Endothelial cell (in vitro differentiated cells): ENCODE measurements around the gene MCOLN3. TPM values are rescaled to one million over a fixed set of nuclear protein-coding genes. Genes with fewer than 3 reads are reported as not detected.

Experiments
- DNase-seq: peaks from one replicate; pipeline ENCODE4 v3.0.0; 2021; ENCODE audit warnings: low spot score
- H3K27ac Mint-ChIP-seq: one replicate; pipeline ENCODE4 v1.8.0; 2021; ENCODE audit warnings: mixed read lengths, inconsistent platforms; ENCODE audit not compliant: unreplicated experiment
- H3K27me3 Mint-ChIP-seq: one replicate; pipeline ENCODE4 v1.8.0; 2021; ENCODE audit warnings: mild to moderate bottlenecking, moderate library complexity, mixed read lengths, inconsistent platforms; ENCODE audit not compliant: unreplicated experiment
- H3K36me3 Mint-ChIP-seq: one replicate; pipeline ENCODE4 v1.8.0; 2021; ENCODE audit warnings: mild to moderate bottlenecking, low read depth, mixed read lengths, inconsistent platforms; ENCODE audit not compliant: unreplicated experiment
- H3K4me1 Mint-ChIP-seq: one replicate; pipeline ENCODE4 v1.8.0; 2021; ENCODE audit warnings: mild to moderate bottlenecking, mixed read lengths, inconsistent platforms; ENCODE audit not compliant: unreplicated experiment
- H3K4me3 Mint-ChIP-seq: one replicate; pipeline ENCODE4 v1.8.0; 2021; ENCODE audit warnings: mild to moderate bottlenecking, mixed read lengths, inconsistent platforms; ENCODE audit not compliant: unreplicated experiment
- H3K9me3 Mint-ChIP-seq: one replicate; pipeline ENCODE4 v1.8.0; 2021; ENCODE audit warnings: mixed read lengths, inconsistent platforms; ENCODE audit not compliant: unreplicated experiment
- CTCF ChIP-seq: fragments of 200-600 bp; sonication (generic); IDR thresholded peaks from one replicate; pipeline ENCODE4 v1.5.0; 2021; ENCODE audit warnings: antibody characterized with exemption; ENCODE audit not compliant: unreplicated experiment
- total RNA-seq: library from RNA; stranded (reverse); fragmentation: NEBNext Ultra II Directional; extraction: Animal tissue kit (Norgen Biotek cat#: 25700); gene quantifications from one replicate; pipeline ENCODE4 v1.2.1, GENCODE V29; 2021; ENCODE audit not compliant: unreplicated experiment

MCOLN3 gene
- total RNA-seq, 1 donor from 2014 or later: 0.90 TPM

GRCh38 chr1:85088408-85088784, 40.1 kb upstream of the MCOLN3 start:
- no peaks in the 10 kb centered on the region for H3K27me3 Mint-ChIP-seq
- DNase-seq: no peak
- H3K27ac Mint-ChIP-seq: no peak overlapping the region
- no peaks in the 10 kb centered on the region for H3K36me3 Mint-ChIP-seq
- no peak overlapping the region for H3K4me3 Mint-ChIP-seq
- H3K9me3 Mint-ChIP-seq: no peaks in the 10 kb centered on the region
- H3K4me1 Mint-ChIP-seq: no peaks in the 10 kb centered on the region
- TF ChIP-seq CTCF: no peak

- H3K9me3 Mint-ChIP-seq: no peaks in the 10 kb centered on the region
- no peak for TF ChIP-seq CTCF
- H3K27me3 Mint-ChIP-seq: no peaks in the 10 kb centered on the region
These were observed 39.5 kb upstream of the MCOLN3 start for GRCh38 chr1:85087659-85088407.

GRCh38 chr1:85085417-85085816, 37.1 kb upstream of the MCOLN3 start:
- Mint-ChIP-seq H3K27me3 (no peaks in the 10 kb centered on the region), H3K4me3 (no peak overlapping the region), H3K9me3 (no peaks in the 10 kb centered on the region), H3K27ac (no peak overlapping the region), H3K36me3 (no peaks in the 10 kb centered on the region), H3K4me1 (no peaks in the 10 kb centered on the region)
- DNase-seq: no peak
- no peak for TF ChIP-seq CTCF

More at GRCh38 chr1:85087659-85088407, 39.5 kb upstream of the MCOLN3 start:
- H3K36me3 Mint-ChIP-seq: no peaks in the 10 kb centered on the region
- no peak overlapping the region for H3K27ac Mint-ChIP-seq
- DNase-seq: no peak
- H3K4me3 Mint-ChIP-seq: no peak overlapping the region
- no peaks in the 10 kb centered on the region for H3K4me1 Mint-ChIP-seq

- Mint-ChIP-seq H3K27ac (no peak overlapping the region), H3K4me1 (peaks cover 5% of the 10 kb centered on the region), H3K36me3 (no peaks in the 10 kb centered on the region), H3K4me3 (no peak overlapping the region), H3K27me3 (no peaks in the 10 kb centered on the region), H3K9me3 (peaks cover 6% of the 10 kb centered on the region)
- DNase-seq: no peak
- TF ChIP-seq CTCF: no peak
These were observed 30.6 kb upstream of the MCOLN3 start for GRCh38 chr1:85078903-85079302.

- Mint-ChIP-seq H3K36me3 (peaks cover 4% of the 10 kb centered on the region), H3K4me1 (peaks cover 3% of the 10 kb centered on the region), H3K4me3 (no peak overlapping the region), H3K27me3 (no peaks in the 10 kb centered on the region), H3K9me3 (peaks cover 6% of the 10 kb centered on the region), H3K27ac (no peak overlapping the region)
- no peak for TF ChIP-seq CTCF
- no peak for DNase-seq
These were observed 26.2 kb upstream of the MCOLN3 start for GRCh38 chr1:85074365-85074964.
